Effector memory CD4-positive, alpha-beta T cell (primary cell): ENCODE data around the gene ELFN2.
"Not testable (repeated sequence)": the region's sequence is repeated elsewhere in the genome, so short reads cannot be mapped to it uniquely, and the experiment has no call there.

Experiments
- DNase-seq, 3 donors: peaks; one replicate each; pipeline ENCODE4 v3.0.0-alpha.2; 2020
- H3K27ac ChIP-seq: 2 replicates; pipeline ENCODE4 v1.7.0; 2013; ENCODE audit warnings: mild to moderate bottlenecking, low read length, moderate library complexity; ENCODE audit not compliant: insufficient read depth, poor library complexity, severe bottlenecking
- H3K27me3 ChIP-seq: replicated peaks from 2 replicates; pipeline ENCODE4 v1.7.0; 2013; ENCODE audit warnings: mild to moderate bottlenecking, low read length; ENCODE audit not compliant: insufficient read depth, control insufficient read depth, poor library complexity, severe bottlenecking
- H3K36me3 ChIP-seq: 2 replicates; pipeline ENCODE4 v1.7.0; 2013; ENCODE audit warnings: mild to moderate bottlenecking, low read length, moderate library complexity; ENCODE audit not compliant: control insufficient read depth, insufficient read depth
- H3K4me1 ChIP-seq: 2 replicates; pipeline ENCODE4 v1.7.0; 2013; ENCODE audit warnings: low read length, mild to moderate bottlenecking; ENCODE audit not compliant: control insufficient read depth, insufficient read depth, poor library complexity, severe bottlenecking
- H3K4me3 ChIP-seq: 2 replicates; pipeline ENCODE4 v1.7.0; 2013; ENCODE audit warnings: low read length, low read depth, mild to moderate bottlenecking; ENCODE audit not compliant: insufficient read depth, poor library complexity, severe bottlenecking
- H3K9me3 ChIP-seq: 2 replicates; pipeline ENCODE4 v1.7.0; 2013; ENCODE audit warnings: mild to moderate bottlenecking, low read length, moderate library complexity; ENCODE audit not compliant: control insufficient read depth

ELFN2 gene

GRCh38 chr22:37403267-37403960, 23.9 kb downstream of the ELFN2 start:
- no peak overlapping the region for H3K27ac ChIP-seq
- H3K4me3 ChIP-seq, result no peak overlapping the region
- no peaks in the 10 kb centered on the region for H3K4me1 ChIP-seq
- no peak for DNase-seq
- H3K27me3 ChIP-seq, result no peaks in the 10 kb centered on the region
- H3K36me3 ChIP-seq, result no peaks in the 10 kb centered on the region
- no peaks in the 10 kb centered on the region for H3K9me3 ChIP-seq

DNA sequence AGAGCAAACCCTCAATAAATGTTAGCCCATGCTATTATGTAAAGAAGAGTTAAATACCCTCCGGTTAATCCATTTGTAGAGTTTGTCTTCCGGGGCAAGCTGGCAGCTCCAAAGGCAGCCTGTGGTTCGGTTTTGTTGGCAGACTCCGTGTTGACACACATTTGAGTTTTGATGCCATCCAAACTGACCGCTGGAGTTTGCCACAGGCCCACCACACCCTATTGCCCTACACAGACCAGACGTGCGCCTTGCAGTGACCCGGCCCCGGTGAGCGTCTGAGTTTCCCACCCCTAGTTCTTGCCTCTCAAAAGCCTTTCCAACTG, 25.1 kb downstream of the ELFN2 start:
- Histone ChIP-seq H3K4me1 (no peaks in the 10 kb centered on the region), H3K27ac (no peak overlapping the region), H3K36me3 (no peaks in the 10 kb centered on the region), H3K27me3 (no peaks in the 10 kb centered on the region), H3K9me3 (no peaks in the 10 kb centered on the region), H3K4me3 (no peak overlapping the region)
- DNase-seq, result no peak

DNA sequence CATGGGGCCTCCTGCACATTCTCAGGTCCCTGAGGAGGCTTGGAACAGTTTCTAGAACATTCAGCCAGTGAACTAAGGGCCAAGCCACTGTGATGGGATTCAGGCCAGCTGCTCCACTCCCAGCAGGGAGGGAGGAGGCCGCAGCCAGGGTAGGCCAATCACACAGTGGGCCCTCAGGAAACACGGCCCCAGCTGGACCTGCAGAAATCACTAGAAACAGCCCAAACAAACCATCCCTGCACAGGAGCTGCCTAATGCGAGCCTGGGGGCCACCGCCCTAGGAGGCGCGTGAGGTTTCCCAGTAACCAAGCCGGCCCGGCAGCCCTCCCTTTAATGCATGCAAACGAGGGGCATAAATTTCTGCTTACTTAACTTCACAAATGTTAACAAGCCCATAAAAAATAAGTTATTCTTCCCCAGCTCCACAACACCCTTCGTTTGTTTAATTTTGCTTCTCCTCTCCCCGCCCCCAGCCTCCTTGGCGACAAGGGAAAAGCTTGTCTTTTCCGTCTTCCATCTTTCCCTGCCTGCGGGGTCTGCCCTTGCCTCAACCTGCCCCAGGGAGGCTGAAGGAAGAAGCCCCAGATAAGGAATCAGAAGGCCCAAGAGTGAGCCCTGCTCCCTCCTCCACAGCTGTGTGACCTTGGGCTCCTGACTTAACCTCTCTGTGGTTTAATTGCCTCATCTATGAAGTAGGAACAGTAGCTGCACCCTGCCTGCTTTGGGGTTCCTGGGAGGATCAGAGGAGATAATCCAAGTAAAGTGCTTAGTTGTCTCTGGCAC, 25.7 kb downstream of the ELFN2 start:
- Histone ChIP-seq H3K27ac (no peak overlapping the region), H3K4me3 (no peak overlapping the region), H3K27me3 (no peaks in the 10 kb centered on the region), H3K9me3 (no peaks in the 10 kb centered on the region), H3K4me1 (no peaks in the 10 kb centered on the region), H3K36me3 (no peaks in the 10 kb centered on the region)
- no peak for DNase-seq

- Histone ChIP-seq H3K27ac (no peak overlapping the region), H3K9me3 (no peaks in the 10 kb centered on the region), H3K27me3 (no peaks in the 10 kb centered on the region), H3K36me3 (no peaks in the 10 kb centered on the region), H3K4me1 (no peaks in the 10 kb centered on the region), H3K4me3 (no peak overlapping the region)
- no peak for DNase-seq
These were observed 26.6 kb downstream of the ELFN2 start for GRCh38 chr22:37400719-37401118.

- not testable (repeated sequence) for H3K4me3 ChIP-seq, H3K9me3 ChIP-seq, H3K27me3 ChIP-seq, H3K27ac ChIP-seq, H3K36me3 ChIP-seq, DNase-seq, H3K4me1 ChIP-seq
These were observed 27.8 kb downstream of the ELFN2 start for GRCh38 chr22:37399457-37399856.

GRCh38 chr22:37397226-37397625, 30.1 kb downstream of the ELFN2 start:
- Histone ChIP-seq H3K4me1 (no peaks in the 10 kb centered on the region), H3K27me3 (peaks cover 3% of the 10 kb centered on the region), H3K27ac (no peak overlapping the region)

DNA sequence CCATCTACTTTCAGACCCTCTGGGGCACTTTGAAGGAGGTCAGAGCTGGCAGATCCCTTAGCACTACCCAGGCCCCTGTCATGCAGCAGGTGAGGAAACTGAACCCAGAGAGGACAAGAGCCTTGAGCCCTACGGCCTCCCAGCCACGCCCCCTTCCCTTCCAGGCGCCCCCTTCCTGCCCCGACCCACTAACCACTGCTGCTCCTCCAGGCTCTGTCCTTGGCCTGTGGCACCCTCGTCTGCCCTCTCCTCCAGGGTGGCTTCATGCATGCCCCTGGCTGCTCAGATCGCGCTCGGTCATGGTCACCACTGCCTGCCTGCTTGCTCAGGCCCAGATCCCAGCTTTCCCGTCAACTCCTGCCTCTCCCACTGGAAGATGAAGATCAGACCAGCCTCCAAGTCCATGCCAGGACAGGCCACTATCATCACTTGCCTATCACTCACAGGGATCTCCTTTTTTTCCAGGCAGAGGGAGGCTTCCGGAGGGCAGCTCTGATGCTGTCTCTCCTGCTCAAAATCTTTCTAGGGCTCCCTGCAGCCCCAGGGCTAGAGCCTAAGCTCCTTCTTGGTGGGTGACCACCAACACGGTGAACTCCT, 30.7 kb downstream of the ELFN2 start:
- Histone ChIP-seq H3K9me3 (no peaks in the 10 kb centered on the region), H3K4me3 (no peak overlapping the region), H3K4me1 (no peaks in the 10 kb centered on the region), H3K36me3 (no peaks in the 10 kb centered on the region), H3K27ac (no peak overlapping the region), H3K27me3 (peaks cover 3% of the 10 kb centered on the region)
- DNase-seq, result no peak

More at GRCh38 chr22:37397226-37397625, 30.1 kb downstream of the ELFN2 start:
- Histone ChIP-seq H3K36me3 (no peaks in the 10 kb centered on the region), H3K9me3 (no peaks in the 10 kb centered on the region), H3K4me3 (no peak overlapping the region)
- DNase-seq, result no peak

GRCh38 chr22:37394341-37394740, 32.9 kb downstream of the ELFN2 start:
- no peak overlapping the region for H3K4me3 ChIP-seq
- H3K4me1 ChIP-seq, result no peaks in the 10 kb centered on the region
- H3K36me3 ChIP-seq, result no peaks in the 10 kb centered on the region
- H3K9me3 ChIP-seq, result no peaks in the 10 kb centered on the region
- no peak for DNase-seq
- no peak overlapping the region for H3K27ac ChIP-seq
- H3K27me3 ChIP-seq, result peaks cover 3% of the 10 kb centered on the region

- Histone ChIP-seq H3K4me3 (no peak overlapping the region), H3K4me1 (no peaks in the 10 kb centered on the region), H3K9me3 (no peaks in the 10 kb centered on the region), H3K27me3 (peaks cover 3% of the 10 kb centered on the region), H3K27ac (no peak overlapping the region), H3K36me3 (no peaks in the 10 kb centered on the region)
- DNase-seq, result no peak
These were observed 33.5 kb downstream of the ELFN2 start for GRCh38 chr22:37393746-37394145.

GRCh38 chr22:37392721-37393328, 34.5 kb downstream of the ELFN2 start:
- Histone ChIP-seq H3K4me3 (no peak overlapping the region), H3K9me3 (no peaks in the 10 kb centered on the region), H3K4me1 (no peaks in the 10 kb centered on the region), H3K27ac (no peak overlapping the region), H3K27me3 (peaks cover 3% of the 10 kb centered on the region), H3K36me3 (no peaks in the 10 kb centered on the region)
- no peak for DNase-seq
